ENCODE data around the gene ASB10.

The ASB10 gene

DNA sequence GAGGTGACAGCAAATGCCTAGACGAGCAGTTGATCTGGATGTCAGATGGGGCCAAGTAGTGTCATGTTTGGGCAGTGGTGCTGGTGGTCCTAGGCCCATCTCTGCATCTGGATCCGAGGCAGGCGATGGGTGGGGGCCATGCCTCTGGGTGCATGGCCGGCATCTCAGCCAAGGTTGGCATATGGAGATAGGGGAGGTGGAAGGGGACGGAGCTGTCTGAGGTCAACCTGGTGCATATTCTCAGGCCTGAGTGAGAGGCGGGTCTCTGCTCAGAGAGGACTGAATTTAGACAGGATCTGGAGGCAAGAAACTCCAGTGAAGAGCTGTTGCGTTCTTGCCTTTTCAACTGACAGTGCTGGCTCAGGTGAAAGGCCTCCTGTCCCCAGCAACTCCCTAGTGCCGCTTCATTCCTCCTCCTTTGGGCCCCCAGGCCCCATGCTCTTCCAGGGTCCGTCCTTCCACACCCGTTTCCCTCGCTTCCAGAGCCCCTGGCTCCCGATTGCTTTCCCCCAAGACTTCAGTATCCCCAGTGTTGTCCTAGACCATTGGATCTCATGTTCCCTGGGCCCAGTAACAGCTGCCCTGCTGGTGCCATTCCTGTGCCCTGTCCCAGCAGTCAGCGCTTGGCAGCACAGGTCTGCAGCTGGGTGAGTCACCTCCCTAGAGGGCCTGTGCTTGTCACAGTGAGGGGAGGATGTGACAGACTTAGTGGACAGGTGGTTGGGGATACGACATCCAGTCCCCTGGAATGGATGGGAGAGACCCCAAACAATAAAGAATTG, 52.1 kb downstream of the ASB10 start:
- no peak for DNase-seq

DNA sequence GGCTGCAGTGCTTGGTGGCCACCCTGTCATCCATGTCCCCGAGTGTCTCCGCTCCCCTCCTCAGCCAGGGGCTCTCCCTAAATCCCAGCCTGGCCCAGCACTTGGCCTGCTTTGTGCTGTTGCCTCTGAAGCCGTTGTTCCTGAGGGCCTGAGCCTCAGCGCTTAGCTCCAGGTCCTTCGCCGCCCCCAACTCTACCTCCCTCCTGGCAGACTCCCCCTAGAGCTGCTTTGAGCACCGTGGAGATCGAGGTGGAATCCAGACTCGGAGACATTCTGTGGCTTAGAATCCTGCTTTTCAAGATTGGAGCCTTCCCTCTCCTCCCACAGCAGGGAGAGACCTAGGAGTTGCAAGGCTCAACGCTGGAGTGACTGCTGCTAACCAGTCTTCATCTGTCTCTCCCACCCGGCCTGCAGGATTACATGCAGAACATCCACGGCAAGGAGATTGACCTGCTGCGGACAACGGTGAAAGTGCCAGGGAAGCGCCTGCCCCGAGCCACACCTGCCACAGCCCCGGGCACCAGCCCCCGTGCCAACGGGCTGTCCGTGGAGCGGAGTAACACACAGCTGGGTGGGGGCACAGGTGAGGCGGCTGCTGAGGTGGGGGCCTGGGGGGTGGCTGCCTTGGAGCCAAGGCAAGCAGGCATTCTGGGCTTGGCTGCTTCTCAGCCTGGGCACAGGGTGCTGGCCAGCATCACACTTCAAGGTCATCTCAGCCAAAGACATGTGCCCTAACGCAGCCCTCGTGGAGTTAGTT, 52.9 kb downstream of the ASB10 start:
- no peak for DNase-seq

DNA sequence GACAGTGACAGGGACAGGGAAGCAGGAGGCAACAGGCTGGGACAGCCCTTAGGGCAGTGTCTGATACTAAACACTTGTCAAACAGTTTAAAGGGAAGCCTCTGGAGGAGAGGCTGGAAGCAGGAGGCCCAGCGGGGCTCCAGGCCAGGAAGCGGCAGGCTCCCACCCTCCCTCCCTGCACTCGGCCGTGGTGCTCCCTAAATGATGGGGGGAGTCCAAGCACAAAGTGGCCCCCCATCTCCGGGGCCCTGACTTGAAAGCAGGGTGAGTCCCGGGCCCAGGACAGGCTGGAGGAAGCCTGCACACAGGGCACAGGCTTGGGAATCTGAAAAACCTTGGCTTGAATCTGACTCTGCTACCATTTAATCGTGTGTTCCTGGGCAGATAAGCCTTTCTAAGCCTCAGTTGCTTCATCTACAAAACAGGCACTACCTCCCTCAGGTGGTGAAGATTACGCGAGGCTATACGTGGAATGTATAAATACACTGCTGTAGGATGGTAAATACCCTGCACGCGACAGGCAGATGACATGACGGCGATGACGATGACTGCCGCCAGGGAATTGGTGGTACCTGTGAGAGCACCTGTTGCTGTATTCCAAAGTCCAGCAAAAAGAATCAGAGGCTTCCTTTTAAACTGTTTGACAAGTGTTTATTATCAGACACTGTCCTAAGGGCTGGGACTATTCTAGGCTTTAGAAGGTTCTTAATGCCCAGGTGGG, 53.6 kb downstream of the ASB10 start:
- no peak for DNase-seq

DNA sequence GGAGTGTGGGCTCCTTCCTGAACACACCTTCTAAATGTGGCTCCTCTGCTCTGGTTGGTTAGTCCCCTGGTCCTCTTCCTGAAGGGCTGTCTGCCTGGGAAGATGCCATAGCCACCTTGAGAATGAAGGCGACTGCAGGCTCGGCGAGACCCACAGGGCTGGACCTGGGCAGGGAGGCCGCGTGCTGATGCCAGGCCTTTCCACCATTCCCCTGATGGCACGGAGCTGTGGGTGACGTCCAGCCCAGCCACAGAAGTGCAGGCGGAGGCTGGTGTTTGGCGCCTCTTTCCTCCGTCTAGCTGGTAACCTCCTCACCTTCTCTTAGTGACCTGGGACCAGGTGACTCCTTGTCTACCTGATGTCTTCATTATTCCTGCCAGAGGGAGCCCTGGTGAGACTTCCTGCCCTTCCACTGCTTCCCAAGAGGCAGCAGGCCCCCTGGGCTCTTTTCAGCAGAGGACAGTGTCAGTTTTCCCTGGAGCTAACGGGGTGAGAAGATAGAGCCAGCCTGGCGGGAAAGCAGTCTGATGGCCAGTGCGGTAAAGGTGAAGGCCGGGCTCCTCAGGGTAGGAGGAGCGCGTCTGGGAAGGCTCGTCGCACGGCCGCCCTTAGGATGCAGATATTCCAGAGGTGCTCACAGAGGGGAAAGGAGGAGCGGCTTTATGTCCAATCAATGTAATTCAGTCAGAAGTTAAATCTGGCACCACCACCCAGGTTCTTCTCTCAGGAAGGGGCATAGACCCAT, 54.4 kb downstream of the ASB10 start:
- DNase-seq = no peak

DNA sequence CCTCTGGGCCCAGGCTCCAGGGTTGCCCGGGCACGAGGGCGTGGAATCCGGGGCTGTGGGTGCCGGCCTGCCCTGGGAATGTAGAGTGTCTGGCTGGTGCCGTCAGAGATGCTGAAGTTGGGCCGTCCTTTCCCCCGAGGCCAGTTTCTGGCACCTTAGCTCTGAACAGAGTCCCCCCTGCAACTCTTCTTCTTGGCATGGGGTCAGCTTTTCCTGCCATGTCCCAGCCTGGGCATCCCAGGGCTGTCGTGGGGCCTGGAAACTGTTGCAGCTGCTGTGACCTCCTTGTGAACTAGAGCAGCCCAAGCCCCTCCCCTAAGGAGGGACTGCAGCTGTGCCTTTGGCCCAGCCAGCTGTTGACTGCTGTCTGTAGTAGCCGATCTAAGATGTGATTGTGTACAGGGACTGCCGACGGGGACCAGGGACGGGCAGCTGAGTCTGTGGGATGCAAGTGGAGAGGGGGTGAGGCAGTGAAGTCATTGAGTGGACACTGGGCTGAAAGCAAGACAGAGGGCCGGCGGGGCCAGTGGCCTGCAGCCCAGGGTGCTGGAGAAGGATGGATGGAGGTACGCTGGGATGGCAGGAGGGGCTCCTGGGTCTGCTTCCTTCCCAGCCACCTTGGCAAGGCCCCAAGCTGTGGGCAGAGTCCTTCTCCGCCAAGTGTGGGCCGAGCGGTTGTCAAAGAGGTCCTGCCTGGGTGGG, 55.3 kb downstream of the ASB10 start:
- no peak for DNase-seq

DNA sequence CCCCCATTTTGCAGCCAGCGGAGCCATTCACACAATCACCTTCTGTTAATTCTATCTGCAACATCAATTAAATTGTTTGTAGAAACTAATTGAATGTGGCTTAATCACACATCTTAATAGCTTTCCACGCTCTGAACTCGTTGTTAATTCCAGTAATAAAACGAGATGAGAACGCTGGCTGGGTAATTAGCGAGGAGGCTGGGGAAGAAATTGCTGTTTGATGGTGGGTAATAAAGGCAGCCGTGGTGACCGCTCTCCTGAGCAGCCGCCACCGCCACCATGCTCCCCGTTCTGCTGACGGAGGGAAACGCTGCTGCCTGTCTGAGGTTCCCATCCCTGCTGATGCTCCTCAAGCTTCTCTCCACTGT, 55.8 kb downstream of the ASB10 start:
- no peak for DNase-seq

DNA sequence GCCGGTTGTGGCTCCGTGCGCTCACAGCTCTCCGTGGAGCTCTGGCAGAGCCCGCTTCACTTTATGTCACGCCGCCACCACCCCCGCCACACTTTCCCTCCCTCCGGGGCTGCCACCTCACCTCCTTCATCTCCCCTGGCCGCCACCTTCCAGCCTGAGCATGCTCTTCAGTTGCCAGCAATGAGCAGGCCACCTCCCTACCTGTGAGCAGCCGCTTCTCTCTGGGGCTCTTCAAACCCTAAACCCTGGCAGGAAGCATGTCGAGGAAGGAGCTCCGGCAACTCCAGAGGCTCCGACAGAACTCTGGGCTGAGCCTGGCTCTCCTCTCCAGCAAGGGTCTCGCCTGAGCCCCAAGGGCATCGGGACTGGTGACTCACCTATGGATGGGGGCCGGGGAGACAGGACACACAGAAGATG, 56.3 kb downstream of the ASB10 start:
- no peak for DNase-seq

DNA sequence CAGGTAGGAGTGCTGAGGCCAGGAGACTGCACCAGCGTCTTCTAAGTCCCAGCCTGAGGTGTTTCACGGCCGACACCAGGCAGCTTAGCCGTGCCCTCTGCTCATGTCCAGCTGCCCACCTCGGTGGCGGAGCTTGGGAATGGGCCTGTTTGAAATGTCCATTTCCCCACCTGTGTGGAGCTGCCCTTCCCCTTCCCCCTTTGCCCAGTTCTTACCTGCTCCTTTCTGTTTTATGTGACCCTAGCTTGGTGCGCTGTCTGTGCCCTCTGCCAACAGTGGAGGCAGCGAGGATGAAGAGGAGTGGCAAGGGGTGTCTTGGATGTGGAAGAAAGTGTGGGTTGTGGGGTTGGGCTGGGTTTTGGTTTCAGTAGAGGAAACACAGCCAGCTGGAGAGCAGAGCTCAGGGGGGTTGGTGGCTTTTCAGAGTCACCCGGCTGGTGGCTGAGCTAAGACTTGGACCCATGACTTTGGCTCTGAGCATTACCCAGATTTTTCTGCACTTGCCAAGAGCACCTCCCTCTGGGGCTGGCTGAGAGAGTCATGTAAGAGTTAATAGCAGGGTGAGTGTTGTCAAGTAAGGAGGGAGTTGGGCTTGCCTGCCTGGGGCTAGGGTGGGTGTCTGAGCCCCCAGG, 57.0 kb downstream of the ASB10 start:
- DNase-seq = no peak

DNA sequence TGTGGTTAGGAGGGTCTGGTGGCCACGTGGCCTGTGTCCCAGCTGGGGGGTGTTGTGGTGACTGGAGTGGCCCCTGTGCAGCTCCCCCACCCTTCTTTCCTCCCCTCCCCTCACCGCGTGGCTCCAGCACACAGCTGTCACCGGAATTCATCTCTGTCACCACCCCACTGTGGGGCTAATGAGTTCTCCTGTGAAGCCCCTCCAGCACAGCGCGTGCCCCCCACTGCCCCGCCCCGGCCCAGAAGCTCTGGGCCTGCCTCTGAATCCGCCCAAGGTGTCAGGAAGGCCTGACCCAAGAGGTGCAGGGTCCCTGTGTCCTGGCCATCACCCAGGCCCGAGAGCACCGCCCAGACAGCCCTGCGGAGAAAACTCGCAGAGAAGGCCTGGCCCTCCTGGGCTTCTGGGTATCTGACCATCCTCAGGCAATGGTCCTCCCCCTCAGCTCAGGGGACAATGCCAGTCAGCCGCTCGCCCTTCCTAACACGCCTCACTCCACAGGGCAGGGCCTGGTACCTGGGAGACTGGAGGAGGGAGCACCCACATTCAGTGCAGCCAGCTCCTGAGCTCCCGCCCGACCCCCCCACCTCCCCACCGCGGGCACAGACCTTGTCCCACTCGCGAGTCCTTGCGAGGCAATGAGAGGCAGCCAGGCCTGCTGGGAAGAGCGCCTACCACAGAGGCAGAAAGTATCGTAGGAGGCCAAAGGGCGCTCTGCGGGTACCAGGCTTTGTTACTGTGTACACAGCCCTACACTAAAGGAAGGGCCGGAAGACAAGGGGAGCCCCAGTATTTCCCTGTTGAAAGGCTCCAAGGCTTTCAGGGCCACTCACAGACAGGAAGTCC, 57.7 kb downstream of the ASB10 start:
- no peak for DNase-seq

DNA sequence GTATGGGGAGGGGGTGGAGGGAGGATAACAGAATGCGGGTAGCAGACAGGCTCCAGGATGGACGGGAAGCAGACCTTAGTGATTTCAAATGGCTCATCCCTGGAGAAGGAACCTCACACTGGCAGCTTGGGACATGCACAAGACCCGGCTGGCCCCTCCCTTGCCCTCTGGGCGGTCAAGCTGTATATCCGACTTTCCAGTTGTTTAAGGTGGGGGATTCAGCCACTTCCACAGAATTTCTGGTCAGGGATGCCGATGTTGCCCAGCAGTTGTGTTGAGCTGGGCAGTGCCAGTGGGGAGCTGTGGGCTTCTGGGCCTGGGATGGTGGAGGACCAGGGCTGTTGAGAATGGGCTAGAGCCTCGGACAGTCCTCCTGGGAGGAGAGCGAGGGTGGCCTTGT, 58.3 kb downstream of the ASB10 start:
- no peak for DNase-seq

DNA sequence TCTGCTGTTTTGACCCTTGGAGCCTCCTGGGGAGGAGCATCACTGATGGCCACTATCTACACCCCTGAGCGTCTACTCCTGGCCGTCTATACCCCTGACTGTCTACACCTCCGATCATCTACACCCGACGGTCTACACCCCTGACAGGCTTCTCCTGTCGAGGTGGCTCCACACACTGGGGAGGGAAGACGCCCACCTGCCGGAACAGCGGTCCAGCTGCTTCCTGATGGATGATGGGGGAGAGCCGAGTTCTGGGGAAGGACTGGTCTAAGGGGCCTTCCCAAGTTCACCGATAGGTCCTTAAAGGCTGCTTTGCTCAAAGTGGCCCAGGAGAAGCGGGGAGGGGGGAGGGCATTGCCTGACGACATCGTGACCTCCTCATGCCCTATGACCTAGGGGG, 58.9 kb downstream of the ASB10 start:
- DNase-seq = no peak

DNA sequence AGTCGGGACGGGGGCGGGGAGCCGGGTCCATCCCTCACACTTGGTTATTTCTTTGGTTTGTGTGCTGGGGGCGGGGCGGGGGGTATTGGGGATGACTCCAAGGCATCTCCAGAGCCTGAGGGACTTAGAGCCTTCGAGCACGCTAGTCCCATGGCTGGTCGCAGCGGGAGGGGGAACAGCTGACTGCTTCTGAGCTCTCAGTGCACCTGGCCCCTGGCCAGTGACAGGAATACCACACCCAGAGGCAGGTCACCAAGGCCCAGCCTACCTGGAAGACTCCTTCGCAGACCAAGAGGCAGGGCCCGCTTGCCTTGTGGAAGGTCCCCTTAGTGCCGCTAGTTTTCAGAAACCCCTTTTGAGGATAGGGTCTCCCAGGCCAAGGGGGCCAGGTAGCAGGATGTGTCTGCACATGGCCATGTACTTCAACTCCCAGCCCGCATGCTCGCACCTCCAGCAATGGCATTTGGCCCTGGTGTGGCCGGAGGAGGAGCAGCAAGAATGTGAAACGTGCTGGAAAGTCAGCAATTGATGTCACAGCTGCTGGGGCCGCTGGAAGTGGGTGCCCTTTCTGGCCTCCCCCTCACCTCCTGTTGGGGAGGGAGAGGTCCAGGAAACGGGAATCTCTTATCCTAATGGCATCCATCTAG, 60.4 kb downstream of the ASB10 start:
- no peak for DNase-seq

DNA sequence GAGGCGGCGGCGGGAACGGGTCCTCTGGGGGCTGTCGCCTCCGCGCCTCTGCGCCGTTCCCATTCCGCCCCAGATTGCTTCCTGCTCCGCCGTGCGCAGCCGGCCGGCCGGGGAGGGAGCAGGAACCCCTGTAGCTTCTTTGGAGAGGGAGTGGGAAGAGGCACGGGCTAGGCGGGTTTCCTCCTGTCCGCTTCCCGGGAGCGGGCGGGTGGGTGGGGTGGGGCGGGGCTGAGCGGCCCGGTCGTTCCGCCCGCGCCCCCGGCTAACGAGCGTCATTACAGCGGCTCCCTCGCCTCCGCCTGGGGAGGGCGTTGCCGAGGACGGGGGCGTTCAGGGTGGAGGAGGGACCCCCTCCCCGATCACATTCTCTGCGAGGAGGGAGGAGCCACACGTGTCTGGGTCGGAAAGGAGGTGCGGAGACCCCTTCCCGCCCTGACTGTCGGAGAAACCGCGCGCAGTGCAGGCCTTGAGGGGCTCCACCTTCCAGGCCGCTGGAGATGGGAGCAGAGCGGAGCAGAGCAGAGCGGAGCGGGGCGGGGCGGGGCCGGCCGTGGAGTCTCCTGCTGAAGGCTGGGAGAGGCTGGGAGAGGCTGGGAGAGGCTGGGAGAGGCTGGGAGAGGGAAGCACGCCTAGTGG, 61.1 kb downstream of the ASB10 start:
- peak; percentile 25 for DNase-seq

Measured in NCI-H1436 (cell line).